Sciatic nerve (tissue), 2 donors: ENCODE measurements around the gene CSNK1D. TPM values are rescaled to one million over a fixed set of nuclear protein-coding genes. Genes with fewer than 3 reads are reported as not detected.

Source experiments
- ATAC-seq: fragments of 200-7000 bp; cut with Tn5 transposase; one replicate; pipeline ENCODE4 v1.9.1; 2020; ENCODE audit warnings: mild to moderate bottlenecking, moderate library complexity
- DNase-seq: peaks from one replicate; pipeline ENCODE4 v3.0.0-alpha.2; 2020; ENCODE audit warnings: low spot score
- intact Hi-C: fragments of 100-400 bp; cut with DNase I; formaldehyde crosslinking; loops from one replicate; pipeline ENCODE4 v1.14.2; 2022
- total RNA-seq: library from RNA; stranded (reverse); fragmentation: NEBNext Ultra II Directional; extraction: Animal tissue kit (Norgen Biotek cat#: 25700); gene quantifications from one replicate; pipeline ENCODE4 v1.2.1, GENCODE V29; 2021
- donor health status: DM: no; HTN: no; CAD: no.
- donor health status: DM: no; HTN: no; CAD: no.

Gene CSNK1D
- total RNA-seq, 1 donor from 2014 or later: 152 TPM

DNA sequence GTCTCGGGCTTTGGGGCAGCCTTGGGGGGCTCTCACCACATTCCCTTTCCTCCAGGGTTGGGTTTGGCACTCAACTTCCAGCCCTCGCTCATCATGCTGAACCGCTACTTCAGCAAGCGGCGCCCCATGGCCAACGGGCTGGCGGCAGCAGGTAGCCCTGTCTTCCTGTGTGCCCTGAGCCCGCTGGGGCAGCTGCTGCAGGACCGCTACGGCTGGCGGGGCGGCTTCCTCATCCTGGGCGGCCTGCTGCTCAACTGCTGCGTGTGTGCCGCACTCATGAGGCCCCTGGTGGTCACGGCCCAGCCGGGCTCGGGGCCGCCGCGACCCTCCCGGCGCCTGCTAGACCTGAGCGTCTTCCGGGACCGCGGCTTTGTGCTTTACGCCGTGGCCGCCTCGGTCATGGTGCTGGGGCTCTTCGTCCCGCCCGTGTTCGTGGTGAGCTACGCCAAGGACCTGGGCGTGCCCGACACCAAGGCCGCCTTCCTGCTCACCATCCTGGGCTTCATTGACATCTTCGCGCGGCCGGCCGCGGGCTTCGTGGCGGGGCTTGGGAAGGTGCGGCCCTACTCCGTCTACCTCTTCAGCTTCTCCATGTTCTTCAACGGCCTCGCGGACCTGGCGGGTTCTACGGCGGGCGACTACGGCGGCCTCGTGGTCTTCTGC, 36.3 kb downstream of the CSNK1D start:
- peak; percentile 66 for DNase-seq
- no peak for ATAC-seq
- intact Hi-C loops: loop anchor here (5.0 kb wide), 1 partner anchor 85 kb away; no protein-coding TSS in a partner anchor

DNA sequence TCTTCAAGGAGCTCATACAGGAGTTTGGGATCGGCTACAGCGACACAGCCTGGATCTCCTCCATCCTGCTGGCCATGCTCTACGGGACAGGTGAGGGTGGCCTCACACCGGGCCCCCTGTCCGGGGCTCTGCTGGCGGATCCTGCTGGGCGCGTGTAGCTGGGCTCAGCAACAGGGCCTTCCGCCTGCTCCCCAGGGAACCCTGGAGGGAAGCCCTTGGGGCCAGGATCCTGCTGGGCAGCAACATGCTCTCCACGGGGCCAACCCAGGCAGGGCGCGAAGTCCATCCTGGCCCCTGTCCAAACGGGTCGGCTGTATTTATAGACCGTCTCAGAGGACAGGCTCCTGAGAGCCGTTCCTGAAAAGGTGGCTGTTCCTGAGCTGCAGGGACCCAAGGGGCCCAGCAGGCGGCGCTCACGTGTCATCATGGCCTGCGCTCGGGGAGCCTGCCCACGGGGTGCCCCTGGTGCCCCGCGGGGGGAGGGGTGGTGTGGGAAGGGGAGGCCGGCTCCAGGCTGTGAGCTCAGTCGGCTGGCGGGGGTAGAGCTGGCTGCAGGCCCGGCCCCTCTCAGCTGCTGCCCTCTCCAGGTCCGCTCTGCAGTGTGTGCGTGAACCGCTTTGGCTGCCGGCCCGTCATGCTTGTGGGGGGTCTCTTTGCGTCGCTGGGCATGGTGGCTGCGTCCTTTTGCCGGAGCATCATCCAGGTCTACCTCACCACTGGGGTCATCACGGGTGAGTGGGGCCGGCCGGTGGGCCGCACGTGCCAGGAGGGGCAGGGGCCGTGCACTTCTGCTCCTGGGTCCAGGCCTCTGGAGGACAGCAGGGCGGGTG, 37.1 kb downstream of the CSNK1D start:
- intact Hi-C loops: loop anchor here (5.0 kb wide), 1 partner anchor 86 kb away; no protein-coding TSS in a partner anchor
- peak; percentile 83 for DNase-seq
- ATAC-seq: peak; percentile 3

GRCh38 chr17:82235775-82236141, 37.7 kb downstream of the CSNK1D start:
- intact Hi-C loops: loop anchor here (5.0 kb wide), 1 partner anchor 87 kb away; no protein-coding TSS in a partner anchor
- DNase-seq (no peak), ATAC-seq (no peak)

DNA sequence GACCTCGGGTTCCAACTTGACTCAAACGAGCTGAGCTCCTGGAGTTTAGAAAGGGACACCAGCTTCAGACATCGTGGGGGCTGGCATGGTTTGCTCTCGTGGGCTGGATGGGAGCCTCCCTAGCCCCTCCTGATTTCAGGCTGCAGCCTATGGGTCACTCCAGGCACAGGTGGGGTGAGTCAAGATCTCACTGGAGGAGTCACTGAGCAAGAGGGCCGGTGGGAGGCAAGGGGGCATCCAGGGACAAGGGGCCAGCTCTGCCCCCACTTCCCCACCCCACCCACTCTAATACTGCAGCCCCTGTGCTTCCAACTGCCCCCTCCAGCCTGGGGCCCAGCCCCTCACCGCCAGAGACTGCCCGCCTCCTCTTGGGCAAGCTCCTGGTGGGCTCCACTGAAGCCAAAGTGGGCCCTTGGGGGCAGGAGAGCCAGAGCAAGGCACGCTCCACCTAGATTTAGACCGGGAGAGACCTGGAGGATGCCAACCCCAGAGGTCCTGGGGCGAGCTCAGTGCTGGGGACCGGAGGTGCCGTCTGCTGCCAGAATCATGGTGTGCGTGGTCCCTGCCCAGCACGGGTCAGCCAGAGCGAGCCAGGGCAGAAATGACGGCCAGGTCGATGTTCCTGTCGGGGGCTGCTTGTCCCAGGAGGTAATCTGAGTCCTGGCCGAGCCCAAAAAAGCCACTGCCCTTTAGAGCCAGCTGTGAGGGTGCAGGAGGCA, 38.3 kb downstream of the CSNK1D start:
- no peak for ATAC-seq
- DNase-seq: no peak
- intact Hi-C loops: loop anchor here (5.0 kb wide), 1 partner anchor 87 kb away; no protein-coding TSS in a partner anchor

DNA sequence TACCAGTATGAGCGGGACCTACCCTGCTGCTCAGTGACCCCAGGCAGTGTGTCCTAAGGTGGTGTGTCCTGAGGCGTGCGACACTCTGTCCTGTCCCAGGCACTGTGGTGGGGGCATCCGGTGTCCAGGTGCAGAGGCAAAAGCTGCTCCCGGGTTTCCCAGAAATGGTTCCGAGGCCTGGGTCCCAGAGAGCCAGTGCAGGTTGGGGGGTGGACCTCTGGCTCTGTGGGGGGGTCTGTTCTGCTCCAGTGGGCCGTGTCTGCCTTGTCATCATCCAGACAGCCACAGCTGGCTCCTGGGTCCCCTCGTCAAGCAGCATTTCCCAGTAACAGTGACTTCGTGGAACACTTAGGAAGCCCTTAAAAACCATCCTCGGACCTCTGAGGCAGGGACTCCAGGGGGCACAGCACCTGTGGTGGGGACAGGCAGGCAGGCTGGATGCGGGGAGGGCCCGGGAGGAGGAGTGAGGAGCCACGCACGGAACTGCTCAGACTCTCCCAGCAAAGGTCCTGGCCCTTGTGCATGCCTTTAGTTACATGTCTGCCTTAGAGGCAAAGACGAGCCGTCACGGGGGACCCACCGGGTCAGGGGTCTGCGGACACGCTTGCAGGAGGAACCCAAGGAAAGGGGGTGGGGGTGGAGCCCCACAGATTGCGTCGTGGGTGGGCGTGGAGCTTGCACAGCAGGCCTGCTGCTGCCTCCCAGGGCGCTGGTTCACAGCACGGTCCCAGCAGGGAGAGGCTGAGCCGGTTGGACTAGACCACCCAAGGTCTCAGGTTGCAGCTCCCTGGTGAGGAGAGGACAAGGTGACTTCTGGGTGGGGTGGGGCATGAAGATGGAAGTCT, 39.1 kb downstream of the CSNK1D start:
- peak; percentile 68 for DNase-seq
- no peak for ATAC-seq
- intact Hi-C loops: loop anchor here (5.0 kb wide), 1 partner anchor 88 kb away; no protein-coding TSS in a partner anchor

- intact Hi-C loops: no loop called here
- DNase-seq (peak; percentile 61), ATAC-seq (no peak)
Measured at GRCh38 chr17:82232876-82233785, 40.4 kb downstream of the CSNK1D start.

- intact Hi-C loops: no loop called here
- peak; percentile 75 for DNase-seq
Measured at GRCh38 chr17:82232322-82232820, 41.1 kb downstream of the CSNK1D start.

DNA sequence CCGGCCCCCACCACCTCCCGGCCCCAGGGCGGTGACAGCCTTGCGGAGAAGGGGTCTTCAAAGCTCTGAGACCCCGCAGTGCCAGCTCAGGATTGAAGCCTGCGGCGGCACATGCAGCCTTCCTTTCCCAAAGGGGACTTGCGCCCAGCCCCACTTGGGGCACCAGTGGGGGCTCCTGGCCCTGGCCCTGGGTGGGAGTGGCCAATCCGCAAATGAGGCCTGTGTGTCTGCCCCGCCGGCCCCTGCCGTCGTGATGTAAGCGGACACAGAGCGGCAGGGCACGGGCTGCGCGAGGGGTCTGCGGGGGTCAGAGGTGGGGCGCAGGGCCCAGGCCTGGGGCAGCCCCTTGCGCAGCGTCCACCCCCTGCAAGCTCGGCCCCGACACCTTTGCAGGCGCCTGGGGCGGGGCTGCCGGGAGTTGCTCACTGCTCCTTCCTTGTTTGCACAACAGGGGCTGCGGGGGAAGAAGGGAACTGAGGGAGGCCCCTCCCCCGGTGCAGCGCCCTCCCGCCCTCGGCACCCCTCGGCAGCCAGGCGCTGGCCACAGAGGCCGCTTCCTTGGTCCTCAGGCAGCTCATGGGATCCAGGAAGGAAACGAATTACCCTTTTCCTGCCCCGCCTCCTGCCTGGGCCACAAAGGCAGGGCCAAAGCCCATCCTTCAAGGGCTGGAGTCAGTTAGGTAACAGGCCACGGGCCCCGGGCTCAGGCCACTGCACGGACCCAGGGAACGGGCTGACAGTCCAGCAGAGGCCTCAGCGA, 41.8 kb downstream of the CSNK1D start:
- ATAC-seq (peak; percentile 71), DNase-seq (peak; percentile 88)
- intact Hi-C loops: no loop called here

More at GRCh38 chr17:82232322-82232820, 41.1 kb downstream of the CSNK1D start:
- ATAC-seq: no peak

DNA sequence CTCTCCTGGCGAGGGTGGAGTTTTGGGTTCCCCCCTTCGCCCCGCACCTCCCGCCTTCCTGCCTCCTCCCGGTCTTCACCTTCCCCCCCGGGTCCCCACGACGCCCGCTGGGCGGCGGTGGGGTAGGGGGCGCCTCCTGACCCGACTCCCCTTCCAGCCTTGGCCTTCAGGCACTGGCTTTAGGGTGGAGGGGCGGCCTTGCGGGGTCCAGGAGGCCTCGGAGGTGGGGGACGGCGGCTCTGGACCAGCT, 42.3 kb downstream of the CSNK1D start:
- no peak for DNase-seq
- ATAC-seq: no peak
- intact Hi-C loops: no loop called here

DNA sequence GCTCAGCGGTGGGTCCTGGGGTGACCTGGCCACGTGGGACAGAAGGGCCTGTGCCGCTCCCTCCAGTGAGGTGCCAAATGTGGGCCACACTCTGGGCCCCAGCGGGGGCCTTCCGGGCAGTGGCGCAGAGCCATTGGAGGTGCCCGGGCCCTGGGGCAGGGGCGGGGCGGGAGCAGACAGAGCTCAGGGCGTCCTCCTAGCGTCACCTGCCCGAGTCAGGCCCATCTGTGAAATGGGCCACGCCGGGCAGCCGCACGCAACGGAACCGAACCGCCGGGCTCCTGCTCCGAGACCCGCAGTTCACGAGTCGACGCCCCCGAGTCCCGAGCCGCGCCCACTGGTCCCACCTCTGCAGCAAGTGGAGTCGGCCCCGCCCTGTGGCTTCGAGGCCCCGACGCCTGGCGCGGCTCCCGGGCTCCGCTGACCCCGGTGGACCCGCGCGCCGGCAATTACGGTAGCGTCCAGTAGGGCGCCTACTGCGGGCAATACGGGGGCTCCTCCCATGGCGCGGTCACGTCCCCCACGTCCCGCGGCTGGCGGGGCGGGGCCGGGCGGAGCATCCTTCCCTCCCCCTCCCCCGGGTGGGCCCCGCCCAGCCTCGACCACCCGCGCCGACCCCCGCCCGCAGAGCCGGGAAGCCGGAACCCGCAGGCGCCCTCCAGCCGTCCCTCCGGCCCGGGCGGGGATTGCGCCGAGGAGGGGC, 42.7 kb downstream of the CSNK1D start:
- DNase-seq (peak; percentile 94), ATAC-seq (peak; percentile 68)
- intact Hi-C loops: no loop called here

- ATAC-seq (peak; percentile 4), DNase-seq (peak; percentile 70)
- intact Hi-C loops: no loop called here
Measured at GRCh38 chr17:82229698-82230608, 43.5 kb downstream of the CSNK1D start.

- intact Hi-C loops: no loop called here
- DNase-seq: no peak
- no peak for ATAC-seq
Measured at GRCh38 chr17:82228842-82229697, 44.4 kb downstream of the CSNK1D start, which contains the start of gene SLC16A3. Gene SLC16A3, plus strand, starts transcription at chr17:82229042. Its CDS starts 6,967 bp downstream, at chr17:82236009.

DNA sequence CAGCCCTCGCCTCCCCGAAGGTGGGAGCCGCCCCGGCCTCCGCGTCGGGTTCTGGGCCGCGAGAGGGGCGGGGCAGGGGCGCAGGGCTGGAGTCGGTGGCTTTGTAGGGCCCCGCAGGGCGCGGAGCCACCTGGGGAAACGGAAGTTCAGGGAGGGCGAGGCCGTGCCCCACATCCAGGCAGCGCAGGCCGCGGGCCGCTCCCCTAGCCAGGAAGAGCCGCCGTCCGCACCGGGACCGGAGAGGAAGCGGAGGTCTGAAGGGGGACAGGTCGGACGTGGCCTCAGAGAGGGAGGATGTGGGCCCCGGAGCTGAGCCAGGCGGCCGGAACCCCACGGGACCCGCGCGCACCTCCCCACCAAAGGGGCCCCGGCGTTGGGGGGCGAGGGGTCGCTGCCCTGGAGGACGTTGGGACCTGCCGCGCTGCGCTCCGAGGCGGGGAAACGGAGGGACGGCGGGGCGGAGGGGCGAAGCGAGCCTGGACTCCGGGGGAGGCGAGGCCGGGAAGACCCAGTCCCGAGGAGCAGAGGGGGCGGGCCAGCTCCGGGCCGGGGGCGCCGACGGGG, 45.1 kb downstream of the CSNK1D start:
- ATAC-seq (no peak), DNase-seq (no peak)
- intact Hi-C loops: no loop called here

DNA sequence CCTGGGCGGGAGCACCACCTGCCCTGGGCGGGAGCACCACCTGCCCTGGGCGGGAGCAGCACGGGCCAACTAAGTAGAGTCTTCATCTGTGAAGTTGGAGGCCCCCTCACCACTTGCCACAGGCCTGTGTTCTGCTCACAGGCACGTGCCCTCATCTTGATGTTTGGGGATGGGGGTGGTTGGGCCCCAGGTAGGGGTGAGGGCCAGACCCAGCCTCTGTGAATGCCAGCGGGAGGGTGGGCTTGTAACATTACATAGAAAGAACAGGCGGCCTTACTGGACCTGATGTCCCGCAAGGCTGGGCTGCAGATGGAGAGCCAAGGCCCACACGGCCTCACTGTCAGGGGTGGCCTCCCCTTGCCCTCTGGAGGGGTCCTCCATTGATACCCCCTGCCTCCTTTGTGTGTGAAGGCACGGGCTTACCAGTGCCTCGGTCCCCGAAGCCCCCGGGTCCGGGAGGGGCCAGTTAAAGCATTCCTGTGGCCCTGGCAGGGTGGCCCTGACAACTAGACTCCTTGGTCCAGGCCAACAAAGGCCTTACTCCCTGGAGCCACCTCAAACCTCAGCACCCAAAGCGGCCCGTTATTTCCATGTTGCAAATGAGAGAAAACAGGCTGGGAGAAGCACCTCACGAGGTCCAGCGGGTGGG, 45.7 kb downstream of the CSNK1D start:
- no peak for ATAC-seq
- DNase-seq: no peak
- intact Hi-C loops: no loop called here
